ENCODE results near the gene SSC5D.
A peak's percentile ranks its signal among the peaks of the same experiment; 100 is the strongest.

SSC5D gene

GRCh38 chr19:55535965-55536350, 47.7 kb downstream of the SSC5D start:
- TF ChIP-seq MAX (IDR thresholded peaks at IDR 0.05) (no peak), CEBPB (IDR thresholded peaks at IDR 0.05) (no peak), EGR1 (IDR thresholded peaks at IDR 0.05) (no peak), FOXM1 (IDR thresholded peaks at IDR 0.05; ENCODE audit: borderline replicate concordance, low read depth) (no peak), TAF1 (IDR thresholded peaks at IDR 0.05; ENCODE audit: low read depth) (no peak)
- TF ChIP-seq, protein P1, sequence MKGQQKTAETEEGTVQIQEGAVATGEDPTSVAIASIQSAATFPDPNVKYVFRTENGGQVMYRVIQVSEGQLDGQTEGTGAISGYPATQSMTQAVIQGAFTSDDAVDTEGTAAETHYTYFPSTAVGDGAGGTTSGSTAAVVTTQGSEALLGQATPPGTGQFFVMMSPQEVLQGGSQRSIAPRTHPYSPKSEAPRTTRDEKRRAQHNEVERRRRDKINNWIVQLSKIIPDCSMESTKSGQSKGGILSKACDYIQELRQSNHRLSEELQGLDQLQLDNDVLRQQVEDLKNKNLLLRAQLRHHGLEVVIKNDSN (IDR thresholded peaks at IDR 0.05) = no peak

DNA sequence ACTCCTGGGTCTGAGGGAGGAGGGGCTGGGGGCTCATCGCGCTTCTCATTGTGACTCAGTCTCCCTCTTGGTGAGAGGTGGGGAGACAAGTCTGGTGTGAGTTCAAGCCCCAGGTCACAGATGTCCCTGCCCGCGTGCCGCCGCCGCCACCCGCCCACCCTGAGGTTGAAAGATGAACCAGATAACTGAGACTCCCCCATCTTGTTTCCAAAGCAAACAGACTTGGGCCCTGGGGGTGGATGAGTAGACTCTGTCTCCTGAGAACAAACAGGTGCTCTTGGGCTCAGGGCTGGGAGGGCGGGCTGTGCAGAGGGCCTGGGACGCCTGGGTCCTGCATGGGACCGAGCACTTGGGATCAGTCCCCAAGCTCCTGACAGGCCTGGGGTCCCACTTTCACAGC, 48.1 kb downstream of the SSC5D start:
- TF ChIP-seq CREB1 (IDR thresholded peaks at IDR 0.05; ENCODE audit: low read depth) (no peak), EGR1 (IDR thresholded peaks at IDR 0.05) (no peak), CEBPB (IDR thresholded peaks at IDR 0.05) (no peak), YY1 (IDR thresholded peaks at IDR 0.05; ENCODE audit: low read depth) (no peak), TCF12 (IDR thresholded peaks at IDR 0.05; ENCODE audit: low read depth) (no peak), ZBTB7A (IDR thresholded peaks at IDR 0.05; ENCODE audit: low read depth) (no peak), FOXM1 (IDR thresholded peaks at IDR 0.05; ENCODE audit: borderline replicate concordance, low read depth) (no peak), RAD21 (IDR thresholded peaks at IDR 0.05; ENCODE audit: low read depth) (no peak), TAF1 (IDR thresholded peaks at IDR 0.05; ENCODE audit: low read depth) (no peak), TEAD4 (IDR thresholded peaks at IDR 0.05) (no peak), EP300 (IDR thresholded peaks at IDR 0.05; ENCODE audit: borderline replicate concordance) (no peak), MAX (IDR thresholded peaks at IDR 0.05) (no peak), NFIC (IDR thresholded peaks at IDR 0.05) (no peak)
- TF ChIP-seq, protein P2, sequence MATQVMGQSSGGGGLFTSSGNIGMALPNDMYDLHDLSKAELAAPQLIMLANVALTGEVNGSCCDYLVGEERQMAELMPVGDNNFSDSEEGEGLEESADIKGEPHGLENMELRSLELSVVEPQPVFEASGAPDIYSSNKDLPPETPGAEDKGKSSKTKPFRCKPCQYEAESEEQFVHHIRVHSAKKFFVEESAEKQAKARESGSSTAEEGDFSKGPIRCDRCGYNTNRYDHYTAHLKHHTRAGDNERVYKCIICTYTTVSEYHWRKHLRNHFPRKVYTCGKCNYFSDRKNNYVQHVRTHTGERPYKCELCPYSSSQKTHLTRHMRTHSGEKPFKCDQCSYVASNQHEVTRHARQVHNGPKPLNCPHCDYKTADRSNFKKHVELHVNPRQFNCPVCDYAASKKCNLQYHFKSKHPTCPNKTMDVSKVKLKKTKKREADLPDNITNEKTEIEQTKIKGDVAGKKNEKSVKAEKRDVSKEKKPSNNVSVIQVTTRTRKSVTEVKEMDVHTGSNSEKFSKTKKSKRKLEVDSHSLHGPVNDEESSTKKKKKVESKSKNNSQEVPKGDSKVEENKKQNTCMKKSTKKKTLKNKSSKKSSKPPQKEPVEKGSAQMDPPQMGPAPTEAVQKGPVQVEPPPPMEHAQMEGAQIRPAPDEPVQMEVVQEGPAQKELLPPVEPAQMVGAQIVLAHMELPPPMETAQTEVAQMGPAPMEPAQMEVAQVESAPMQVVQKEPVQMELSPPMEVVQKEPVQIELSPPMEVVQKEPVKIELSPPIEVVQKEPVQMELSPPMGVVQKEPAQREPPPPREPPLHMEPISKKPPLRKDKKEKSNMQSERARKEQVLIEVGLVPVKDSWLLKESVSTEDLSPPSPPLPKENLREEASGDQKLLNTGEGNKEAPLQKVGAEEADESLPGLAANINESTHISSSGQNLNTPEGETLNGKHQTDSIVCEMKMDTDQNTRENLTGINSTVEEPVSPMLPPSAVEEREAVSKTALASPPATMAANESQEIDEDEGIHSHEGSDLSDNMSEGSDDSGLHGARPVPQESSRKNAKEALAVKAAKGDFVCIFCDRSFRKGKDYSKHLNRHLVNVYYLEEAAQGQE (IDR thresholded peaks at IDR 0.05; ENCODE audit: low read depth) = no peak
- TF ChIP-seq, protein P1 (IDR thresholded peaks at IDR 0.05) = no peak

GRCh38 chr19:55536951-55537740, 48.9 kb downstream of the SSC5D start, which contains the start of gene SBK2:
Gene SBK2 (minus strand): TSS chr19:55537133. CDS start chr19:55536294, 839 bp downstream.
- no peak for TF ChIP-seq CREB1 (IDR thresholded peaks at IDR 0.05; ENCODE audit: low read depth)
- TF ChIP-seq RAD21 (IDR thresholded peaks at IDR 0.05; ENCODE audit: low read depth) = peak; percentile 48; the same call in 1 of the 2 replicates

DNA sequence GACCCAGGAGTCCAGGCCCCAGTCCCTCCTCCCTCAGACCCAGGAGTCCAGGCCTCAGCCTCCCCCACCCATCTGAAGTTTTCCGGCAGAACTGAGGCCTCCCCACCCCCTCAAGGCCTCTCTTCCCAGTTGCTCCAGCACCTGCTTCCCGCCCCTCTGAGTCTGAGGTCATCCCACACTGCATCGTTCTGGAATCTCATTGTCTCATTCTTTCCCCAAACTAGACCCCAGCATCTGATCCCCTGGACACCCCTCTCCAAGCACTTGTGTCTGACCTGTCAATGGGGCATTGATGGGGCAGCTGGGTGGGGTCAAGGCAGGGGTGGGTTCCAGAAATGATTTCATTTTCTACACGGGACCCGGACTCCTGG, 49.5 kb downstream of the SSC5D start:
- no peak for TF ChIP-seq EGR1 (IDR thresholded peaks at IDR 0.05)
- TF ChIP-seq FOXM1 (IDR thresholded peaks at IDR 0.05; ENCODE audit: borderline replicate concordance, low read depth) = no peak
- TF ChIP-seq NFIC (IDR thresholded peaks at IDR 0.05) = no peak
- no peak for TF ChIP-seq MAX (IDR thresholded peaks at IDR 0.05)
- TF ChIP-seq EP300 (IDR thresholded peaks at IDR 0.05; ENCODE audit: borderline replicate concordance) = no peak
- TF ChIP-seq TAF1 (IDR thresholded peaks at IDR 0.05; ENCODE audit: low read depth) = no peak
- TF ChIP-seq TEAD4 (IDR thresholded peaks at IDR 0.05) = no peak
- TF ChIP-seq RAD21 (IDR thresholded peaks at IDR 0.05; ENCODE audit: low read depth) = no peak
- TF ChIP-seq, protein P1 (IDR thresholded peaks at IDR 0.05) = no peak
- TF ChIP-seq, protein P2 (IDR thresholded peaks at IDR 0.05; ENCODE audit: low read depth) = no peak
- TF ChIP-seq TCF12 (IDR thresholded peaks at IDR 0.05; ENCODE audit: low read depth) = no peak
- no peak for TF ChIP-seq YY1 (IDR thresholded peaks at IDR 0.05; ENCODE audit: low read depth)
- no peak for TF ChIP-seq CREB1 (IDR thresholded peaks at IDR 0.05; ENCODE audit: low read depth)
- TF ChIP-seq ZBTB7A (IDR thresholded peaks at IDR 0.05; ENCODE audit: low read depth) = no peak

- TF ChIP-seq EP300 (IDR thresholded peaks at IDR 0.05; ENCODE audit: borderline replicate concordance) (no peak), CEBPB (IDR thresholded peaks at IDR 0.05) (no peak), TCF12 (IDR thresholded peaks at IDR 0.05; ENCODE audit: low read depth) (no peak), YY1 (IDR thresholded peaks at IDR 0.05; ENCODE audit: low read depth) (no peak), TAF1 (IDR thresholded peaks at IDR 0.05; ENCODE audit: low read depth) (no peak), RAD21 (IDR thresholded peaks at IDR 0.05; ENCODE audit: low read depth) (no peak), CREB1 (IDR thresholded peaks at IDR 0.05; ENCODE audit: low read depth) (no peak), ZBTB7A (IDR thresholded peaks at IDR 0.05; ENCODE audit: low read depth) (no peak), TEAD4 (IDR thresholded peaks at IDR 0.05) (no peak), MAX (IDR thresholded peaks at IDR 0.05) (no peak), EGR1 (IDR thresholded peaks at IDR 0.05) (no peak), NFIC (IDR thresholded peaks at IDR 0.05) (no peak), FOXM1 (IDR thresholded peaks at IDR 0.05; ENCODE audit: borderline replicate concordance, low read depth) (no peak)
- TF ChIP-seq, protein P1 (IDR thresholded peaks at IDR 0.05) = no peak
- TF ChIP-seq, protein P2 (IDR thresholded peaks at IDR 0.05; ENCODE audit: low read depth) = no peak
Measured at GRCh38 chr19:55538132-55538531, 49.9 kb downstream of the SSC5D start.

All from Ishikawa (cell line).